Measurements from ENCODE around the gene OSMR.
A peak's percentile ranks its signal among the peaks of the same experiment; 100 is the strongest.

Gene OSMR

GRCh38 chr5:38831909-38832308, 13.9 kb upstream of the OSMR start:
- Histone ChIP-seq H3K27ac (no peak overlapping the region), H3K79me2 (ENCODE audit: insufficient read depth, low read depth) (no peaks in the 10 kb centered on the region), H3K4me3 (IDR thresholded peaks at IDR 0.05; ENCODE audit: insufficient read depth, low read depth, low read length) (no peak overlapping the region), H3K9ac (no peak overlapping the region), H3K36me3 (ENCODE audit: insufficient read depth) (no peaks in the 10 kb centered on the region), H3K27me3 (ENCODE audit: insufficient read depth, low read depth) (no peaks in the 10 kb centered on the region), H3K4me1 (ENCODE audit: low read depth, poor library complexity, severe bottlenecking) (no peaks in the 10 kb centered on the region), H2AFZ (ENCODE audit: low read depth) (no peak overlapping the region), H4K20me1 (ENCODE audit: insufficient read depth) (no peaks in the 10 kb centered on the region), H3K4me2 (no peak overlapping the region)
- peak; percentile 24; the same call in 1 of the 2 replicates for TF ChIP-seq CTCF (conservative IDR thresholded peaks at IDR 0.05; ENCODE audit: low read depth, low read length)

GRCh38 chr5:38832810-38833209, 13.0 kb upstream of the OSMR start:
- Histone ChIP-seq H3K4me2 (no peak overlapping the region), H3K27me3 (ENCODE audit: insufficient read depth, low read depth) (no peaks in the 10 kb centered on the region), H3K27ac (no peak overlapping the region), H4K20me1 (ENCODE audit: insufficient read depth) (no peaks in the 10 kb centered on the region), H3K9ac (no peak overlapping the region), H3K36me3 (ENCODE audit: insufficient read depth) (no peaks in the 10 kb centered on the region), H3K79me2 (ENCODE audit: insufficient read depth, low read depth) (no peaks in the 10 kb centered on the region), H2AFZ (ENCODE audit: low read depth) (no peak overlapping the region), H3K4me3 (IDR thresholded peaks at IDR 0.05; ENCODE audit: insufficient read depth, low read depth, low read length) (no peak overlapping the region), H3K4me1 (ENCODE audit: low read depth, poor library complexity, severe bottlenecking) (no peaks in the 10 kb centered on the region)
- TF ChIP-seq CTCF (conservative IDR thresholded peaks at IDR 0.05; ENCODE audit: low read depth, low read length), result no peak

DNA sequence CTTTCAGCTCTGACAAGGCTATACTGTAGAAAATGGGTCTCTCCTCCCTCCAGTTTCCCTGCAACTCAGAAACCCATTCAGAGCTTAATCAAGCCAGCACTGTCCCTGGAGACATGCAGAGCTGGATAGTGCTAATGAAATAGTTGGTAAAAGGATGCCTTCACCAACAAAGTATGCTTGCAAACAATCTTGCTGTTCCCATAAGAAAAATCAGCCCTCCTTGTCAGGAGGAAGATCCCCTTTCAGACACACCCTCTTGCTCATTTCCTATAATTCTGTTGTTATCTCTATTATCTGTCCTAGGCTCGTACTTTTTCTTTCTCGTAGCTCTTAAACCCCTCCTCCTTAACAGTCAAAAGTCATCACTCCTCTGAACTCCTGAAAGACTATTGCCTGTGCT, 9.9 kb upstream of the OSMR start:
- no peak overlapping the region for H2AFZ ChIP-seq (ENCODE audit: low read depth)
- no peaks in the 10 kb centered on the region for H3K36me3 ChIP-seq (ENCODE audit: insufficient read depth)
- no peak for TF ChIP-seq CTCF (conservative IDR thresholded peaks at IDR 0.05; ENCODE audit: low read depth, low read length)
- no peaks in the 10 kb centered on the region for H3K79me2 ChIP-seq (ENCODE audit: insufficient read depth, low read depth)
- H3K4me1 ChIP-seq (ENCODE audit: low read depth, poor library complexity, severe bottlenecking), result no peaks in the 10 kb centered on the region
- no peaks in the 10 kb centered on the region for H3K27me3 ChIP-seq (ENCODE audit: insufficient read depth, low read depth)
- H3K4me3 ChIP-seq (IDR thresholded peaks at IDR 0.05; ENCODE audit: insufficient read depth, low read depth, low read length), result no peak overlapping the region
- no peak overlapping the region for H3K4me2 ChIP-seq
- no peaks in the 10 kb centered on the region for H4K20me1 ChIP-seq (ENCODE audit: insufficient read depth)
- H3K27ac ChIP-seq, result no peak overlapping the region
- no peak overlapping the region for H3K9ac ChIP-seq

GRCh38 chr5:38837416-38837815, 8.4 kb upstream of the OSMR start:
- Histone ChIP-seq H3K79me2 (ENCODE audit: insufficient read depth, low read depth) (no peaks in the 10 kb centered on the region), H3K27ac (no peak overlapping the region), H3K27me3 (ENCODE audit: insufficient read depth, low read depth) (no peaks in the 10 kb centered on the region), H2AFZ (ENCODE audit: low read depth) (no peak overlapping the region), H3K36me3 (ENCODE audit: insufficient read depth) (no peaks in the 10 kb centered on the region), H4K20me1 (ENCODE audit: insufficient read depth) (no peaks in the 10 kb centered on the region), H3K4me1 (ENCODE audit: low read depth, poor library complexity, severe bottlenecking) (no peaks in the 10 kb centered on the region), H3K4me2 (no peak overlapping the region), H3K9ac (no peak overlapping the region), H3K4me3 (IDR thresholded peaks at IDR 0.05; ENCODE audit: insufficient read depth, low read depth, low read length) (no peak overlapping the region)
- no peak for TF ChIP-seq CTCF (conservative IDR thresholded peaks at IDR 0.05; ENCODE audit: low read depth, low read length)
